Kidney capillary endothelial cell (primary cell): ENCODE results near the gene TGFBR3.
"Not testable (repeated sequence)": the region's sequence is repeated elsewhere in the genome, so short reads cannot be mapped to it uniquely, and the experiment has no call there.

Experiments
- DNase-seq: peaks from one replicate; pipeline ENCODE4 v3.0.0-alpha.2; 2018; ENCODE audit warnings: low spot score

TGFBR3 gene

GRCh38 chr1:91682882-91683597 is 202.9 kb downstream of the TGFBR3 start:
- DNase-seq: no peak

GRCh38 chr1:91680556-91681155 is 205.3 kb downstream of the TGFBR3 start:
- DNase-seq: no peak

DNA sequence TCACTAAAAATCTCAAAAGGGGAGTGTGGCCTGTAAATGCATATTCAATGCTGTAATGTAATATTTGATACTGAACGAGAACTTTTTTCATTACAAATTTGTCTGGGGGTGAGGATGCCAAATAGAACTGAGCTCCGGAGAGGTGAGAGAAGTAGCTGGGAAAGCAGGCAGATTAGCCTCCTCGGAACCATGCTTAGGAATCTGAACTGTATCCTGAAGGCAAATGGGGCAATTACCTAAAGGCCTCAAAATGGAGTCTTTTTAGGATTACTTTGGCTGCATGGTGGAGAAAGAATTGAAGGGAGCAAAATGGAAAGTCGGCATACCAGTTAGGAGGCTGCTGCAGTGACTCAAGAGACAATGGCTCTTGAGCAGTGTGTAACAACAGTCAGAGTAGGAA is 206.5 kb downstream of the TGFBR3 start:
- DNase-seq: no peak

GRCh38 chr1:91676030-91676429 is 209.9 kb downstream of the TGFBR3 start:
- no peak for DNase-seq

DNA sequence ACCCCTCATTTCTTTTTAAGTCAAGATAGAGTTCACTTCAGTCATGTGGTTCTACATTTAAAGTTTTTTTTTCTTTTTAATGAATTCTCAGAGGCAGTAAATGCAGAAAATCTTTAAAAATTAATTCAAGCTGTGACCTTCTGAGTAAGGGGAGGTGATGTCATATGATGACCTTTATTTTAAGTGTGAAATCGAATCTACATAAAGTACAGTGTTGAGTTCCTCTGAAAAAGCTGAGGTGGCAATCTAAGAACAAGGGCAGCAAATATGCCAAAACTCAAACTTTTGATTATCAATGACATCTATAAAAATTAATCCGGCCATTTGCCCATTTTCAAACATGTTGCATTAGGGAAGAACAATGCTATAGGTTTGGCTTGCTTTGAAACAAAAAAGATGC is 211.8 kb downstream of the TGFBR3 start:
- DNase-seq: no peak

DNA sequence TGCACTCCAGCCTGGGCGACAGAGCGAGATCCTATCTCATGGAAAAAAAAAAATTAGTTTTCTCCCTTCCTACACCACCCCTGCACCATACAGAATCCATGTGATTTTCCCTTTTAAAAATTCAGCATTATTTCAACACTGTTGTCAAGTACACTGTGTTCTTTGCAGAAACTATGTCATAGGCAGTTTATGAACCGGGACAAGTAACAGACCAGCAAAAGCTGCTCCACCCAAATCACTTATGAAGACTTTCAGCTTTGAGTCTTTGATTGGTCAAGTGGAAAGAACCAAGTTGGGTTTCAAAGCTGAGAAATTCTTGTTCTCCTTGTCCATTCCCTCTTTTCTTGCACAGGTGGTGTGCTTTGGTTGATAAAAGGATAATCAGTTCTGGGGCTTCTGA is 212.3 kb downstream of the TGFBR3 start:
- no peak for DNase-seq

DNA sequence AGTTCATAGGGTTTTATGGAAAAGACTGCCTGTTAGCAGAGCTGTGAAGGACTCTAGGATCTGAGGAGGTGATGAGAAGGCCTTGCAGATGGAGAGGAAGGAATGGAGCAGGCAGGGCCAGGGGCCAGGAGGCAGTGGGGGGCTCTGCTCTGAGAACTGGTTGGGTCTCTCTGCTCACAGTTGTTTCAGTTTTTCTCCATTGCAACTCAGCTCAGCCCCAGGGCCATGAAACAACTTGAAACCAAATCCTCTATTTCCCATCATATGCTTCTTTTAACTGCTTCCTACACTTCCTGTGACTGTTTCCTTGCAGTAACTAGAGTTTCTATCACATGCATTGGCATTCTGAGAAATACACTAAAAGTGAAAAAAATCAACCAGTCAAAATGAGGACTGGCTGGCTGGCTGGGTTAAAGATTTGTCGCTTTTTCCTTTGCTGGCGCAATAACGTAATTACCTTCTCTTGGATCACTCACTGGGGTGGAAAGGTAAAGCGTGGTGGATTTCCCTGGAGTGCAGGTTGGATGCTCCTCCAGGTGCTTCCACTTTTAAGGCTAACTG is 213.3 kb downstream of the TGFBR3 start:
- no peak for DNase-seq

DNA sequence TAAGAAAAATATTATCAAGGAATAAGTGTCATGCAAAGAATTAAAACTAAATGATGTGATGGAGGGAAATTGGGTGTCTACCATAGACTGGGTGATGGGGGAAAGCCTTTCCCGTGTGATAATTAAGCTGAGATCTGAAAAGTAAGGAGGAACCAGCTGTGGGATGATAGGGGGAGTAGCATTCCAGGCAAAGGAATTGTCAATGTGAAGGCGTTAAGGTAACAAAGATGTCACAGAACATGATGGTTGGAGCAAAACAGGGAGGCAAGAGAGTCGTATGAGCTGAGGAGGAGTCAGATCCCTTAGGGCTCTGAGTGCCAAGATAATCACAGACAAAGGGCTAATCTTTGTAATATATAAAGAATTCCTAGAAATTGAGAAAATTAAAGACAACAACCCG is 215.2 kb downstream of the TGFBR3 start:
- no peak for DNase-seq

GRCh38 chr1:91669584-91670350 is 216.2 kb downstream of the TGFBR3 start:
- no peak for DNase-seq

GRCh38 chr1:91666651-91667050 is 219.3 kb downstream of the TGFBR3 start:
- not testable (repeated sequence) for DNase-seq

DNA sequence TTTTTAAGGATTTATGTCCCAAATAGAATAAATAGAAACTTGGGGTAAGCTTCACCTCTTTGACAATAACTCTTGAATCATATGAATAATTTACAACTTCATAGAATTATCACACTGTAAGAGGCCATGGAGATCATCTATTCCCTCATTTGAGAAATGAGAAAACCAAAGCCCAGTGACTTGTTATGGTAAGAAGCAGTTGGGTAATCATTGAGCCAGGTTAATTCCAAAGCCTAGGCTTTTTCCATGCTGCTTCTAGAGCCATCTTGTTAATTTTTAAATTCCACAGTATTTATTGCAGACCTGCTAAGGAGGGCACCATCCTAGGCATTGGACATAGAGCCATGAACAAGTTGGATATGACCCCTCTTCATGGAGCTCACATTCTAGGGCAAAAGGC is 224.8 kb downstream of the TGFBR3 start:
- no peak for DNase-seq

- no peak for DNase-seq
Observed at GRCh38 chr1:91660708-91661107, 225.2 kb downstream of the TGFBR3 start.

DNA sequence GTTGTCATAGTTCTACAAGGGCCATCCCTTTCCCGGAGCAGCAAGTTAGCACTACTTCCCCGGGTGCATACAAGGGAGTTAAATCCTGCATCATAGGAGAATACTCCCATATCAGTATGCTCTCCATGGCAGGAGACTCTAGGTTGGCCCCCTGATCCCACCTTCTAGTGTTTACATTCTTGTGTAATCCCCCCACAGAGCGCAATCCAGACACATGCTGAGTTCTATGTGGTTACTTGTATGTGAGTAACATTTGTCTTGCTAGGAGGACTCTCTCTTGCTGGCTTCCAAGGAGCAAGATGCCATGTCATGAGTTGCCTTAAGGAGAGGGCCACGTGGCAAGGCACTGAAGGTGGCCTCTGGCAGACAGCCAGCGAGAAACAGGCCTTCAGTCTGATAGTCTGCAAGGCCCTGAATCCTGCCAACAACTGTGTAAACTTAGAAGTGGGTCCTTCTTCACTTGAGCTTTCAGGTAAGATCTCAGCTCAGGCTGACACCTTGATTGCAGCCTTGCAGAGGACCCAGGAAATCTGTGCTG is 230.0 kb downstream of the TGFBR3 start:
- DNase-seq: no peak

GRCh38 chr1:91653183-91653582 is 232.8 kb downstream of the TGFBR3 start:
- DNase-seq: no peak

- no peak for DNase-seq
Observed at GRCh38 chr1:91651661-91652071, 234.3 kb downstream of the TGFBR3 start.

- DNase-seq: no peak
Observed at GRCh38 chr1:91651243-91651642, 234.7 kb downstream of the TGFBR3 start.

DNA sequence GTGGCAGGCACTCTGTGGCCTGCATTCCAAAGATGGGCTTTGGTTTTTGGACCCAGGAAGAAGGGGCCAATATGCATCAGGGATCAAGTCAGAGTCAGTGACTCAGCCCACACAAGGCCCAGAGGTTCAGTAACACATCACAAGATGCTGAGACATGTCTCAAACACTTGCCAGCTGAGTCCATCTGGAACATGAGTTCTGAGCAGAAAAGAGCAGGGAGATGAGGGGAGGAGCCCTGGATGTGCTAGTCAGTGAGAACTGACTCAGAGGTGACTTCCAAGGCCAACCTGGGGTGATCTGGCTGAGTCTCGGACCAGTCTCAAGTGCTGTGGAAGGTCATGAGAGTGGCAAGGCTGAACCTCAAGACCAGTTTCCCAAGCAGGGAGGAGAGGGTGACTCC is 235.2 kb downstream of the TGFBR3 start:
- peak; percentile 39 for DNase-seq

DNA sequence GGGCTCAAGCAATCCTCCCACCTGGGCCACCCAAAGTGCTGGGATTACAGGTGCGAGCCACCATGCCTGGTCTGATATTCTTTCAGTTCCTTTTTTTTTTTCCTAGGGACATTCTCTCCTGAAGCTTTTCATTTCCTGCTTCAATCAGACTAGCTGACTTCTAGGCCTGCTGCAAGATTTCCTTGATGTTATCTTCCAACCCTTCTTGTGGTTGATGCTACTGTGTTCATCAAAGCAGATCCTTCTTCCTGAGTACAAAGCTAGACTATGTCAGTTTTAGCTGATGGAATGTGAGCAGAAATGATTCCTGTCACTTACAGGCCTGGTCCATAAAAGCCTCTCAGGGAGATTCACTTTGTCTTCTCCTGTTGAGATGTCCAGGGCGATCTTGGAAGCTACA is 238.9 kb downstream of the TGFBR3 start:
- DNase-seq: no peak

DNA sequence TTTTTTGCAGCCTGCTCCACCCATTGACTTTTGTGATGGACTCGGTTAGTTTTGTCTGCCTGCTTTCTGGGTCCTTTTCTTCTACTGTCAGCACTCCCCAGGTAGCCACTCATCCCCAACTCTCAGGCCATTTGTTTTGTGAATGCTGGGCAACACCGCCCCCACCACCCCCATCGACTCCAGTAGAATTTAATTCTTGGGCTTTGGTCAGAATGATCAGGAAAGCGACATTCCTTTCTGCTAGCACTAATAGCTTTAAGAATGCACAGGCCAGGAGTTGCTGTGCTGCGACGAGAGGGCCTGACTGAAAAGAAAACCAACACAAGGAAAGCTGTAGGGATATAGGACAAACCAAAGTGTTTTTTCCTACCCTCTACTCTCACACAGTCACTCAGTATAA is 240.9 kb downstream of the TGFBR3 start:
- DNase-seq: no peak

DNA sequence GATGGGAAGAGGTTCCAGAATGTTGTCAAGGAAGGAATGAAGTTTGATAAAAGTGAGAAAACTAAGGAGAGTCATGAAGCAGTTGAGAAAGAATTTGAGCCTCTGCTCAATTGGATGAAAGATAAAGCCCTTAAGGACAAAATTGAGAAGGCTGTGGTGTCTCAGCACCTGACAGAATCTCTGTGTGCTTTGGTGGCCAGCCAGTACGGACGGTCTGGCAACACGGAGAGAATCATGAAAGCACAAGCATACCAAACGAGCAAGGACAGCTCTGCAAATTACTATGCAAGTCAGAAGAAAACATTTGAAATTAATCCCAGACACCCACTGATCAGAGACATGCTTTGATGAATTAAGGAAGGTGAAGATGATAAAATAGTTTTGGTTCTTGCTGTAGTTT is 242.5 kb downstream of the TGFBR3 start:
- no peak for DNase-seq

- DNase-seq: no peak
Observed at GRCh38 chr1:91640877-91641526, 244.9 kb downstream of the TGFBR3 start.

DNA sequence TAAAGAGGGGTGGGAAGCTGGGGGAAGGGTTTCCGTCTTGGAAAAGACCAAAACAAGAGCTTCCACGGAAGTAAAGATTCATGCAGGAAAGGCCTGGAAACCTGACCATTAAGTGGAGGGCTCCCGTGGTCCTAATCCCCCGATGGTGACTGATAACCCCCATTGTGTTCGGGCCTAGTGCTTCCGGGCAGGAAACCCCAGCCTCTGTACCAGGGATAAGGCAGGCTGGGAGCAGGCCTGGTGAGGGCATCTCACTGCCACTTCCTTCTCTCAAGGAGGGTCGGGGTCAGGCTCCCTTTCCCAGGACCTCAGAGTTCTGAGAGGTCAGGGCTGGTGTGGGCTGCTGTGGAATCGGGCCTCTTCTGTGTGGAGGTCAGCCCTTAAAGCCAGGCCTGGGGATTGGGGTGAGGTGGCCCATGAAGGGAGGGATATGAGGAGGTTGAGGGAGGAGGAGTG is 248.4 kb downstream of the TGFBR3 start:
- peak; percentile 81 for DNase-seq
